A549 (cell line): ENCODE results near the gene E2F1. TPM values are rescaled to one million over a fixed set of nuclear protein-coding genes. Genes with fewer than 3 reads are reported as not detected.
A peak's percentile ranks its signal among the peaks of the same experiment; 100 is the strongest.

Source experiments
- ATAC-seq, 2 experiments: fragments of 200-7000 bp in 1 of 2; fragments of >200 bp in 1 of 2; cut with Nextera tagmentation in 1 of 2; cut with Tn5 transposase in 1 of 2; 3 replicates each; pipeline versions ENCODE4 v1.8.0 to v1.9.1; 2018 to 2020; ENCODE audit warnings: mild to moderate bottlenecking in 1 of 2, moderate library complexity in 1 of 2
- CTCF ChIA-PET: fragments of 300-600 bp; sonication (Branson Sonifier 250); formaldehyde crosslinking; extraction: SDS; loops from one replicate; lab custom pipeline; 2021; ENCODE audit warnings: antibody characterized with exemption, inconsistent platforms; lab: Yijun Ruan, JAX
- POLR2A ChIA-PET: fragments of 350-600 bp; formaldehyde crosslinking; extraction: SDS; loops from one replicate; lab custom pipeline; 2021; ENCODE audit warnings: antibody characterized with exemption, inconsistent platforms; lab: Yijun Ruan, JAX
- DNase-seq, 2 experiments: peaks; one replicate each; pipeline versions ENCODE4 v3.0.0 to v3.0.0-alpha.2; 2011 to 2016; ENCODE audit warnings: low read depth in 1 of 2, low spot score in 1 of 2
- FAIRE-seq: peaks from 2 replicates; lab custom pipeline; 2011; peaks lifted over from hg19 to GRCh38; lab: Jason Lieb, UNC
- H3K27ac ChIP-seq, 2 experiments: fragments of >200 bp; sonication (Bioruptor Twin); formaldehyde crosslinking; 3 replicates each; pipeline ENCODE4 v1.5.1; 2016 to 2017
- H3K4me1 ChIP-seq: fragments of >200 bp; sonication (Bioruptor Twin); formaldehyde crosslinking; 3 replicates; pipeline ENCODE4 v1.6.1; 2016
- H3K4me2 ChIP-seq: fragments of >200 bp; sonication (Bioruptor Twin); formaldehyde crosslinking; 3 replicates; pipeline ENCODE4 v1.6.1; 2016
- H3K4me3 ChIP-seq: fragments of >200 bp; sonication (Bioruptor Twin); formaldehyde crosslinking; 3 replicates; pipeline ENCODE4 v1.5.1; 2016
- H3K9me3 ChIP-seq: fragments of >200 bp; sonication (Bioruptor Twin); formaldehyde crosslinking; 3 replicates; pipeline ENCODE4 v1.6.1; 2016
- ATOH8 ChIP-seq: fragments of 250-450 bp; sonication (Bioruptor Pico); IDR thresholded peaks from 2 replicates; pipeline ENCODE4 v1.5.0; 2020; ENCODE audit warnings: low read depth, mild to moderate bottlenecking, moderate library complexity
- CBX2 ChIP-seq: fragments of 200-600 bp; sonication (generic); IDR thresholded peaks from 2 replicates; pipeline ENCODE4 v1.6.1; 2016; ENCODE audit warnings: low read depth, mild to moderate bottlenecking, borderline replicate concordance
- CBX8 ChIP-seq: fragments of 200-600 bp; sonication (generic); IDR thresholded peaks from 2 replicates; pipeline ENCODE4 v1.6.1; 2016
- CHD2 ChIP-seq: fragments of 150-350 bp; IDR thresholded peaks from 2 replicates; pipeline ENCODE4 v1.6.1; 2014; ENCODE audit warnings: low read length; ENCODE audit not compliant: partially characterized antibody
- ELK1 ChIP-seq: fragments of 150-350 bp; IDR thresholded peaks from 2 replicates; pipeline ENCODE4 v1.6.1; 2014; ENCODE audit warnings: low read depth, mild to moderate bottlenecking, low read length
- ESRRA ChIP-seq: fragments of 150-350 bp; IDR thresholded peaks from 2 replicates; pipeline ENCODE4 v1.6.1; 2014; ENCODE audit warnings: mild to moderate bottlenecking, low read length, borderline replicate concordance
- FOSB ChIP-seq: fragments of 250-450 bp; sonication (Bioruptor Pico); IDR thresholded peaks from 2 replicates; pipeline ENCODE4 v1.5.0; 2020; ENCODE audit warnings: mild to moderate bottlenecking, moderate library complexity
- GATA3 ChIP-seq: IDR thresholded peaks from 2 replicates; pipeline ENCODE4 v1.6.1; 2012; ENCODE audit warnings: borderline replicate concordance
- HDAC2 ChIP-seq: fragments of 200-600 bp; sonication (generic); IDR thresholded peaks from 2 replicates; pipeline ENCODE4 v1.6.1; 2016
- HEYL ChIP-seq: fragments of 250-450 bp; sonication (Bioruptor Pico); IDR thresholded peaks from 2 replicates; pipeline ENCODE4 v1.8.0; 2021; ENCODE audit warnings: mild to moderate bottlenecking, moderate library complexity
- HOXB5 ChIP-seq: fragments of 250-450 bp; sonication (Bioruptor Pico); IDR thresholded peaks from 2 replicates; pipeline ENCODE4 v1.5.0; 2020; ENCODE audit warnings: mild to moderate bottlenecking, moderate library complexity
- JUN ChIP-seq, 2 experiments: fragments of >200 bp; sonication (Bioruptor Twin); formaldehyde crosslinking; IDR thresholded peaks; 2 replicates in 1 of 2; 3 replicates in 1 of 2; pipeline ENCODE4 v1.6.1; 2016 to 2017
- JUNB ChIP-seq: fragments of >200 bp; sonication (Bioruptor Twin); formaldehyde crosslinking; IDR thresholded peaks from 2 replicates; pipeline ENCODE4 v1.6.1; 2016
- KDM1A ChIP-seq: fragments of 200-600 bp; sonication (generic); IDR thresholded peaks from 2 replicates; pipeline ENCODE4 v1.6.1; 2016; ENCODE audit warnings: low read depth, mild to moderate bottlenecking
- RNF2 ChIP-seq: fragments of 200-600 bp; sonication (generic); IDR thresholded peaks from 2 replicates; pipeline ENCODE4 v1.6.1; 2016; ENCODE audit warnings: low read depth, mild to moderate bottlenecking, antibody characterized with exemption, moderate library complexity, borderline replicate concordance
- TFCP2L1 ChIP-seq: fragments of 250-450 bp; sonication (Bioruptor Pico); IDR thresholded peaks from 2 replicates; pipeline ENCODE4 v1.5.0; 2021; ENCODE audit warnings: mild to moderate bottlenecking
- ZC3H11A ChIP-seq: fragments of 450-650 bp; IDR thresholded peaks from 2 replicates; pipeline ENCODE4 v1.6.1; 2014; ENCODE audit warnings: antibody characterized with exemption, mild to moderate bottlenecking
- ZFP36 ChIP-seq: fragments of 450-650 bp; IDR thresholded peaks from 2 replicates; pipeline ENCODE4 v1.6.1; 2014; ENCODE audit warnings: borderline replicate concordance; ENCODE audit not compliant: partially characterized antibody
- ZNF302 ChIP-seq: fragments of 250-450 bp; sonication (Bioruptor Pico); IDR thresholded peaks from 2 replicates; pipeline ENCODE4 v1.9.0; 2021; ENCODE audit warnings: inconsistent platforms, mild to moderate bottlenecking, moderate library complexity
- ZSCAN20 ChIP-seq: fragments of 250-450 bp; sonication (Bioruptor Pico); IDR thresholded peaks from 2 replicates; pipeline ENCODE4 v1.8.0; 2022; ENCODE audit warnings: mild to moderate bottlenecking, moderate library complexity
- WGBS: methylation state at CpG from one replicate; pipeline ENCODE4 v1.1.6; 2017; ENCODE audit errors: missing lambda C conversion rate; 5-methylcytosine and 5-hydroxymethylcytosine counted together
- polyA plus RNA-seq, 4 experiments: library from polyadenylated mRNA; depleted of rRNA in 3 of 4; stranded (reverse); fragments of >200 nt; fragmentation: RNase III in 1 of 4; extraction: RNeasy Plus Mini Kit Qiagen cat#74134 plus additional on column Dnase treatment in 1 of 4; gene quantifications; 2 replicates in 3 of 4; 3 replicates in 1 of 4; pipeline ENCODE4 v1.2.3, GENCODE V29; 2011 to 2017
- TF ChIP-seq, protein P1 (sequence below): IDR thresholded peaks from 2 replicates; pipeline ENCODE4 v1.6.1; 2012
- TF ChIP-seq, protein P2 (sequence below): fragments of >200 bp; sonication (Bioruptor Twin); formaldehyde crosslinking; IDR thresholded peaks from 2 replicates; pipeline ENCODE4 v1.6.1; 2016
- TF ChIP-seq, protein P3 (sequence below): fragments of 450-650 bp; IDR thresholded peaks from 2 replicates; pipeline ENCODE4 v1.6.1; 2014; ENCODE audit warnings: antibody characterized with exemption

E2F1 gene
- polyA plus RNA-seq, 2 of the 4 experiments (the other 2 are of a cell fraction): 17.9 to 35.8 TPM

GRCh38 chr20:33707668-33708067, 21.5 kb upstream of the E2F1 start:
- Histone ChIP-seq H3K4me1 (peaks cover 24% of the 10 kb centered on the region), H3K4me2 (no peak overlapping the region), H3K9me3 (no peaks in the 10 kb centered on the region), H3K27ac (no peak overlapping the region), H3K4me3 (no peak overlapping the region)
- POLR2A ChIA-PET: no interaction called here
- ATAC-seq (no peak), DNase-seq (no peak), FAIRE-seq (no peak)
- CTCF ChIA-PET: interaction anchor here (0.9 kb wide), 1 partner anchor 13 kb away, joined by 7 read pairs; no protein-coding TSS in a partner anchor
- TF ChIP-seq, protein P1, sequence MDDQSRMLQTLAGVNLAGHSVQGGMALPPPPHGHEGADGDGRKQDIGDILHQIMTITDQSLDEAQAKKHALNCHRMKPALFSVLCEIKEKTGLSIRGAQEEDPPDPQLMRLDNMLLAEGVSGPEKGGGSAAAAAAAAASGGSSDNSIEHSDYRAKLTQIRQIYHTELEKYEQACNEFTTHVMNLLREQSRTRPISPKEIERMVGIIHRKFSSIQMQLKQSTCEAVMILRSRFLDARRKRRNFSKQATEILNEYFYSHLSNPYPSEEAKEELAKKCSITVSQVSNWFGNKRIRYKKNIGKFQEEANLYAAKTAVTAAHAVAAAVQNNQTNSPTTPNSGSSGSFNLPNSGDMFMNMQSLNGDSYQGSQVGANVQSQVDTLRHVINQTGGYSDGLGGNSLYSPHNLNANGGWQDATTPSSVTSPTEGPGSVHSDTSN: no peak
- no peak for TF ChIP-seq ELK1
- no peak for TF ChIP-seq JUN (IDR thresholded peaks at IDR 0.05)
- no peak for TF ChIP-seq ZFP36
- no peak for TF ChIP-seq FOSB (CRISPR knock-in tag)
- no peak for TF ChIP-seq GATA3
- WGBS: 97% methylated on average over 11 of the region's 11 CpGs

DNA sequence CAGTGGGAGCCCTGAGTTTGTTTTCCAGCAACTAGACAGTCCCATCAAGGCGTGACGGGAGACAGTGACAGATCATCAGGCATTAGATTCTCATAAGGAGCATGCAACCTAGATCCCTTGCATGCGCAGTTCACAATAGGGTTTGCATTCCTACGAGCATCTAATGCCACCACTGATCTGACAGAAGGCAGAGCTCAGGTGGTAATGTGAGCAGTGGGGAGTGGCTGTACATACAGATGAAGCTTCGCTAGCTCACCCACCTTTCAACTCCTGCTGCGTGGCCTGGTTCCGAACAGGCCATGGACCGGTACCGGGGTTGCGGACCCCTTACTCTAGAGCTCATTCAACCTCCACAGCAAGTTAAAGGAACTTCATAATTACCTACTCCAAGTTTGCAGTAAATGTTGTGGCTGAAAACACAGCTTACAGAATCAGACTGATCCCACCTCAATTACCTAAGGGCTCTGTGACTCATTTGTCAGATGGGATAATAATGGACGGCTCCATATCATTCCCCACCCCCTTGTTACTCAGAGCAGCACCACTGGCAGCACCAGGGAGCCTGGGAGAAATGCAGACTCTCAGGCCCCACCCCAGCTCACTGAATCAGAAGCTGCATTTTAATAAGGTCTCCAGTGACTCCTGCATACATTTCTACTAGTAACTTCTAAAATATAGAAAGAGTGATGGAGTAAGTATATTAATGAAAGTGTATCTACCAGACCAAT, 18.2 kb upstream of the E2F1 start:
- no peak overlapping the region for H3K27ac ChIP-seq
- no peak for DNase-seq
- TF ChIP-seq HOXB5: no peak
- no peak for TF ChIP-seq CHD2
- TF ChIP-seq ATOH8 (CRISPR knock-in tag): no peak
- no peak for TF ChIP-seq ELK1
- no peak for TF ChIP-seq ZNF302 (CRISPR knock-in tag)
- TF ChIP-seq ZSCAN20 (CRISPR knock-in tag): no peak
- no peak for TF ChIP-seq JUNB
- no peak for TF ChIP-seq HEYL (CRISPR knock-in tag)
- no peak for TF ChIP-seq CBX8
- TF ChIP-seq ESRRA: no peak
- TF ChIP-seq, protein P2, sequence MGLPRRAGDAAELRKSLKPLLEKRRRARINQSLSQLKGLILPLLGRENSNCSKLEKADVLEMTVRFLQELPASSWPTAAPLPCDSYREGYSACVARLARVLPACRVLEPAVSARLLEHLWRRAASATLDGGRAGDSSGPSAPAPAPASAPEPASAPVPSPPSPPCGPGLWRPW: no peak
- no peak for TF ChIP-seq HDAC2
- no peak for TF ChIP-seq ZC3H11A
- TF ChIP-seq CBX2: no peak
- TF ChIP-seq, protein P3, sequence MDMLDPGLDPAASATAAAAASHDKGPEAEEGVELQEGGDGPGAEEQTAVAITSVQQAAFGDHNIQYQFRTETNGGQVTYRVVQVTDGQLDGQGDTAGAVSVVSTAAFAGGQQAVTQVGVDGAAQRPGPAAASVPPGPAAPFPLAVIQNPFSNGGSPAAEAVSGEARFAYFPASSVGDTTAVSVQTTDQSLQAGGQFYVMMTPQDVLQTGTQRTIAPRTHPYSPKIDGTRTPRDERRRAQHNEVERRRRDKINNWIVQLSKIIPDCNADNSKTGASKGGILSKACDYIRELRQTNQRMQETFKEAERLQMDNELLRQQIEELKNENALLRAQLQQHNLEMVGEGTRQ: no peak
- TF ChIP-seq ZFP36: no peak
- TF ChIP-seq TFCP2L1 (CRISPR knock-in tag): no peak
- no peak for TF ChIP-seq RNF2
- TF ChIP-seq KDM1A: no peak
- TF ChIP-seq, all 56 proteins: peak for 0
- peak in 1 of 2 experiments; percentile 31; a peak in 2 of 6 replicates for ATAC-seq
- H3K4me1 ChIP-seq: peaks cover 4% of the 10 kb centered on the region; the same call in 2 of the 3 replicates
- no peak overlapping the region for H3K4me2 ChIP-seq
- no peaks in the 10 kb centered on the region for H3K9me3 ChIP-seq
- ChIA-PET CTCF (no interaction called here), POLR2A (no interaction called here)
- WGBS: 83% methylated on average over 11 of the region's 11 CpGs
- no peak for FAIRE-seq
- H3K4me3 ChIP-seq: no peak overlapping the region
